Fibroblast of lung (primary cell): Measurements from ENCODE around the gene KIF1A. TPM values are rescaled to one million over a fixed set of nuclear protein-coding genes. Genes with fewer than 3 reads are reported as not detected.

Experiments
- DNase-seq, 2 donors: peaks; one replicate each; pipeline versions ENCODE4 v3.0.0 to v3.0.0-alpha.2; 2010; ENCODE audit warnings: low read depth in 2 of 2
- H2AFZ ChIP-seq: 2 replicates; pipeline ENCODE4 v1.5.1; 2012; ENCODE audit warnings: low read length, control low read depth, inconsistent platforms
- H3K27ac ChIP-seq: 2 replicates; pipeline ENCODE4 v1.5.1; 2011; ENCODE audit warnings: low read length, control low read depth; ENCODE audit not compliant: insufficient read depth
- H3K27me3 ChIP-seq: 2 replicates; pipeline ENCODE4 v1.5.1; 2011; ENCODE audit warnings: mild to moderate bottlenecking, low read length; ENCODE audit not compliant: control insufficient read depth, insufficient read depth
- H3K36me3 ChIP-seq: 2 replicates; pipeline ENCODE4 v1.5.1; 2011; ENCODE audit warnings: low read length; ENCODE audit not compliant: control insufficient read depth, insufficient read depth
- H3K4me1 ChIP-seq: 2 replicates; pipeline ENCODE4 v1.5.1; 2011; ENCODE audit warnings: low read length; ENCODE audit not compliant: control insufficient read depth, insufficient read depth; ENCODE audit errors: extremely low read depth
- H3K4me2 ChIP-seq: 2 replicates; pipeline ENCODE4 v1.5.1; 2011; ENCODE audit warnings: low read length, control low read depth; ENCODE audit not compliant: insufficient read depth; ENCODE audit errors: extremely low read depth
- H3K4me3 ChIP-seq, 4 experiments: fragments of 200-600 bp in 1 of 4; sonication (generic) in 1 of 4; replicated peaks in 1 of 4; 2 replicates each; pipeline ENCODE4 v1.5.1; 2011 to 2016; ENCODE audit warnings: low read length in 4 of 4, low read depth in 3 of 4, mild to moderate bottlenecking in 3 of 4, control low read depth in 2 of 4, inconsistent platforms in 1 of 4, mixed read lengths in 1 of 4; ENCODE audit not compliant: insufficient read depth in 1 of 4; ENCODE audit errors: control extremely low read depth in 1 of 4
- H3K79me2 ChIP-seq: 2 replicates; pipeline ENCODE4 v1.5.1; 2012; ENCODE audit warnings: mild to moderate bottlenecking, low read length, inconsistent platforms; ENCODE audit not compliant: control insufficient read depth, insufficient read depth
- H3K9ac ChIP-seq: 2 replicates; pipeline ENCODE4 v1.5.1; 2011; ENCODE audit warnings: mild to moderate bottlenecking, low read length, control low read depth; ENCODE audit not compliant: insufficient read depth
- H3K9me3 ChIP-seq: 2 replicates; pipeline ENCODE4 v1.5.1; 2012; ENCODE audit warnings: low read depth, low read length; ENCODE audit not compliant: control insufficient read depth, insufficient read depth
- H4K20me1 ChIP-seq: 2 replicates; pipeline ENCODE4 v1.5.1; 2011; ENCODE audit warnings: low read length; ENCODE audit not compliant: control insufficient read depth, insufficient read depth; ENCODE audit errors: extremely low read depth
- EZH2 ChIP-seq: IDR thresholded peaks from 2 replicates; pipeline ENCODE4 v1.5.1; 2012; ENCODE audit warnings: low read length, control low read depth, mild to moderate bottlenecking; ENCODE audit errors: missing control alignments
- polyA plus RNA-seq, 2 donors: library from polyadenylated mRNA; depleted of rRNA in 1 of 2; stranded (reverse) in 1 of 2; unstranded in 1 of 2; fragments of >200 nt; gene quantifications; 2 replicates each; pipeline ENCODE4 v1.2.1, GENCODE V29; 2011 to 2012; ENCODE audit warnings: missing spikeins in 1 of 2
- total RNA-seq: library from RNA; depleted of rRNA; stranded (reverse); fragments of >200 nt; gene quantifications from 2 replicates; pipeline ENCODE4 v1.2.1, GENCODE V29; 2014
- TF ChIP-seq, protein P1 (sequence below), 2 donors: IDR thresholded peaks in 1 of 2; conservative IDR thresholded peaks in 1 of 2; 1 replicate in 1 of 2; 2 replicates in 1 of 2; pipeline ENCODE4 v1.5.1; 2011 to 2012; ENCODE audit warnings: low read length in 2 of 2, control low read depth in 1 of 2, inconsistent platforms in 1 of 2, low read depth in 1 of 2, mild to moderate bottlenecking in 1 of 2

The KIF1A gene
- total and polyA plus RNA-seq, 2 donors (not counting 1 experiment from before 2014, with no cell fraction given): 0.05 TPM; not detected in 1

DNA sequence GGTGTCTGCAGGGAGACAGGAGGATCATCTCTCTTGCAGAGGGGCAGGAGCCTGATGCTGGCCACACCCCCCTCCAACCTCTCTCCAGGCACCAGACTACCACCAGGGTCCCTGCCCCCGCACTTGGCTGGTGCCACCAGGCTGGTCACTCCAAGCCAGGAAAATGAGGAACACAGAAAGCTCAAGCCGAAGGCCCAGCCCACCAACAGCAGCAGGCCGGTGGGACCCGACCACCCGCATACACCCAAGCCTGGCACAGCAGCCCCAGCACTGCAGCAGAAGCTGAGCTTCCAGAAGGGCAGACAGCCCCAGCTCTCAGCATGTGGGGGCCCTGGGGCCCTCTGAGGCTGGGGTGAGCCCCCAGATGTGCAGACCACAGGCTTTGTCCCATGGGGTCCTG lies 52.7 kb downstream of the KIF1A start:
- H3K79me2 ChIP-seq: no peaks in the 10 kb centered on the region
- no peaks in the 10 kb centered on the region for H3K4me1 ChIP-seq
- H3K4me3 ChIP-seq: no peak overlapping the region
- H4K20me1 ChIP-seq: no peaks in the 10 kb centered on the region
- H3K27ac ChIP-seq: no peak overlapping the region
- TF ChIP-seq, protein P1, sequence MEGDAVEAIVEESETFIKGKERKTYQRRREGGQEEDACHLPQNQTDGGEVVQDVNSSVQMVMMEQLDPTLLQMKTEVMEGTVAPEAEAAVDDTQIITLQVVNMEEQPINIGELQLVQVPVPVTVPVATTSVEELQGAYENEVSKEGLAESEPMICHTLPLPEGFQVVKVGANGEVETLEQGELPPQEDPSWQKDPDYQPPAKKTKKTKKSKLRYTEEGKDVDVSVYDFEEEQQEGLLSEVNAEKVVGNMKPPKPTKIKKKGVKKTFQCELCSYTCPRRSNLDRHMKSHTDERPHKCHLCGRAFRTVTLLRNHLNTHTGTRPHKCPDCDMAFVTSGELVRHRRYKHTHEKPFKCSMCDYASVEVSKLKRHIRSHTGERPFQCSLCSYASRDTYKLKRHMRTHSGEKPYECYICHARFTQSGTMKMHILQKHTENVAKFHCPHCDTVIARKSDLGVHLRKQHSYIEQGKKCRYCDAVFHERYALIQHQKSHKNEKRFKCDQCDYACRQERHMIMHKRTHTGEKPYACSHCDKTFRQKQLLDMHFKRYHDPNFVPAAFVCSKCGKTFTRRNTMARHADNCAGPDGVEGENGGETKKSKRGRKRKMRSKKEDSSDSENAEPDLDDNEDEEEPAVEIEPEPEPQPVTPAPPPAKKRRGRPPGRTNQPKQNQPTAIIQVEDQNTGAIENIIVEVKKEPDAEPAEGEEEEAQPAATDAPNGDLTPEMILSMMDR (conservative IDR thresholded peaks at IDR 0.05 in 1 of 2, IDR thresholded peaks at IDR 0.05 in 1 of 2; ENCODE audit: low read depth in 1 of 2, low read length in 2 of 2): no peak
- TF ChIP-seq EZH2: no peak
- no peaks in the 10 kb centered on the region for H3K36me3 ChIP-seq
- H3K9ac ChIP-seq: no peak overlapping the region
- no peaks in the 10 kb centered on the region for H3K27me3 ChIP-seq
- no peak overlapping the region for H2AFZ ChIP-seq
- no peak overlapping the region for H3K4me2 ChIP-seq
- no peaks in the 10 kb centered on the region for H3K9me3 ChIP-seq
- no peak for DNase-seq

DNA sequence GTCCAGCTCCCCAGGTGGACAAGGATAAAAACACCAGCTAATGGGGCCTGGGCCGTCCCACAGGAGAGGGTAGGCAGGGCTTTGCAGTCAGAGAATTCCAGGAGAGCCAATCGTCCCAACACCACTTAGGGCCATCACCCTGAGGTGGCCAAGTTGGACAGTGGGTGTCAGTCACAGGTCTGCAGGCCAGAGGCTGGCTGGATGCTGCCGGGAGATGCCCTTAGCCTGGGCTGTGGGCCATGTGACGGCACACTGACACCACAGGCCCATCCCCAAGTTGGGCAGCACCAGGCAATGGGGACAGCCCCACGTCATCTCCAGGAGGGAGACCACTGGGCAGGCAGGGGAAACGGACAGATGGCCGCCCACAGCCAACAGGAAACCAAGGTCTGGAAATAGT lies 53.9 kb downstream of the KIF1A start:
- Histone ChIP-seq H3K27me3 (no peaks in the 10 kb centered on the region), H3K9ac (no peak overlapping the region), H4K20me1 (no peaks in the 10 kb centered on the region), H3K27ac (no peak overlapping the region), H3K4me1 (no peaks in the 10 kb centered on the region), H3K4me2 (no peak overlapping the region), H3K9me3 (no peaks in the 10 kb centered on the region), H3K4me3 (no peak overlapping the region), H3K36me3 (no peaks in the 10 kb centered on the region), H2AFZ (no peak overlapping the region), H3K79me2 (no peaks in the 10 kb centered on the region)
- DNase-seq: no peak
- TF ChIP-seq, protein P1 (conservative IDR thresholded peaks at IDR 0.05 in 1 of 2, IDR thresholded peaks at IDR 0.05 in 1 of 2; ENCODE audit: low read depth in 1 of 2, low read length in 2 of 2): no peak
- no peak for TF ChIP-seq EZH2

DNA sequence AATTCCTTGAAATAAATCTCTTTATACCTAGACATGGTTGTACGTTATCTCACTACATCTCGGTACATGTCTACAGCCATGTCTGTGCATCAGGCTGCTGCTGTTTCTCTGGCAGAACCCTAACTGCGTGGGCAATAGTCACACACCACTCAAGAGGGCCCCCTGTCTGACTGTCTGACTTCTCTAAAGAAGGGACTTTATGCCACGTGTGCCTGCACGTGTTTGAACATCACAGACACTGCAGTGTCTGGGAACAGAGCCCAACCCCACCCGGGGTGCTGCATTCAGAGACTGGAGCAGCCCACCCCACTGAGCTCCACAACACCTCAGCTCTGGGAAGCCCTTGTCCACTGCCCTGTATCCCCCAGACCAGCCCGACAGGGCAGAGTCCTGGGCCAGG lies 55.0 kb downstream of the KIF1A start:
- DNase-seq: no peak
- Histone ChIP-seq H3K4me2 (no peak overlapping the region), H3K4me3 (no peak overlapping the region), H3K27me3 (no peaks in the 10 kb centered on the region), H3K27ac (no peak overlapping the region), H3K4me1 (no peaks in the 10 kb centered on the region), H3K79me2 (no peaks in the 10 kb centered on the region), H3K36me3 (no peaks in the 10 kb centered on the region), H2AFZ (no peak overlapping the region), H4K20me1 (no peaks in the 10 kb centered on the region), H3K9me3 (no peaks in the 10 kb centered on the region), H3K9ac (no peak overlapping the region)
- no peak for TF ChIP-seq EZH2
- TF ChIP-seq, protein P1 (conservative IDR thresholded peaks at IDR 0.05 in 1 of 2, IDR thresholded peaks at IDR 0.05 in 1 of 2; ENCODE audit: low read depth in 1 of 2, low read length in 2 of 2): no peak
